Measurements from ENCODE around the gene TUSC2. TPM values are rescaled to one million over a fixed set of nuclear protein-coding genes. Genes with fewer than 3 reads are reported as not detected.

The TUSC2 gene
- polyA plus RNA-seq, 2 donors, result 14.2 to 34.6 TPM

DNA sequence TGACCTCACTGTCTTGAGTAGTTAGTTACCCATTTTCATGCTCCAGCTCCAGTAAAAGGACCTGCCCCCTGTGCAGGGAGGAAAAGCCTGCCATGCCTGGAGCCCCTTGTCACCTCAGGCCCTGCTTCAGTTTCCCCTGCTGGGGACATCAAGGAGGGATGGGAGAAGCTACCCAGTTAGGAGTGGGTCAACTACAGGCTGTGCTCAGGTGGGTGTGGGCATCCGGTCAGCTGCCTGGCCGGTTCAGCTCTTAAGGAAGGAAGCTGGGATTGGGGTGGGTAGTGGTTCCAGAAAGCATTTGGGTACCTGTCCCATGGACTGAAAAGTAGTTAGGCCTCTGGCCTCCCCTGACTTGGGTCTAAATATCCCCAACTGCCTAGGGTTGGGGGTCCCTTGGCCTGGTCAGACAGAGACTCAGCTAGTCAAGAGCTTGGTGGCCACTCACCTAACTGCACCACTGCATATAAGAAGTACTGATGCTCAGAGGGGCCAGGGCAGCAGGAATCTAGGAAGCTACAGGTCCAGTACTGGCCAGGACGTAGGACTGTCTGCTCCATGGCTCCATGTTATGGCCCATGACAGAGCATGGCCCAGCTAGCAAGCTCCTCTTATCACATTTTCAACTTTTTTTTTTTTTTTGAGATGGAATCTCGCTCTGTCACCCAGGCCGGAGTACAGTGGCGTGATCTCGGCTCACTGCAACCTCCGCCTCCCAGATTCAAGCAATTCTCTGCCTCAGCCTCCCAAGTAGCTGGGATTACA, 48.6 kb downstream of the TUSC2 start:
- Histone ChIP-seq H3K4me3 (ENCODE audit: low read depth in 1 of 2, low read length in 2 of 2) (no peak overlapping the region), H3K36me3 (ENCODE audit: control insufficient read depth in 2 of 2, insufficient read depth in 2 of 2, low read length in 1 of 2) (peaks cover 0 to 3% of the 10 kb centered on the region in 2 donors), H3K9me3 (ENCODE audit: control insufficient read depth in 2 of 2, insufficient read depth in 1 of 2, low read depth in 1 of 2, low read length in 1 of 2) (no peaks in the 10 kb centered on the region), H3K27me3 (ENCODE audit: control insufficient read depth in 1 of 2, insufficient read depth in 2 of 2, low read length in 2 of 2) (no peaks in the 10 kb centered on the region), H3K4me1 (ENCODE audit: control insufficient read depth in 2 of 2, insufficient read depth in 2 of 2, low read length in 1 of 2) (no peaks in the 10 kb centered on the region), H3K27ac (ENCODE audit: low read depth in 2 of 2, low read length in 1 of 2) (no peak overlapping the region)
- 90 to 91% methylated on average over 8 of the region's 8 CpGs for WGBS, 2 donors

DNA sequence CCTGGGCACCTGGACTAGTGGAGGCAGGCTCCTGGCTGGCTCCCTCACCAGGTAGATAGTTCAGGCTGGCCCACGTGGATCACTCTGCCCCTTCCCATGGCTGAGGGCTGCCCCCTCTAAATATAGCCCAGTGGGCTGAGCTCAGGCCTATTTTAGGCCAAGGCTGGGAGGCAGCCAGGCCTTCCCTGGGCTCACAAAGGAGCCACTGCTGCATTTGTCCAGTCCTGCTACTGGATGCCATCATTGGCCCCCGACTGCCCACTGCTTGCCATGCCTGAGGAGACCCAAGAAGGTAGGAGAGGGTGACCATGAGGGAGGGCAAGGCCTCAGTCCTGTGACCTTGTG, 49.2 kb downstream of the TUSC2 start, which contains the start of gene LSMEM2:
LSMEM2 (plus strand) TSS at position 208 of the 345 bp plus-strand sequence; CDS start at position 235, 27 bp downstream.
- Histone ChIP-seq H3K36me3 (ENCODE audit: control insufficient read depth in 2 of 2, insufficient read depth in 2 of 2, low read length in 1 of 2) (peaks cover 0 to 3% of the 10 kb centered on the region in 2 donors), H3K27me3 (ENCODE audit: control insufficient read depth in 1 of 2, insufficient read depth in 2 of 2, low read length in 2 of 2) (no peaks in the 10 kb centered on the region), H3K27ac (ENCODE audit: low read depth in 2 of 2, low read length in 1 of 2) (no peak within 1 kb of the TSS), H3K4me3 (ENCODE audit: low read depth in 1 of 2, low read length in 2 of 2) (no peak within 1 kb of the TSS), H3K9me3 (ENCODE audit: control insufficient read depth in 2 of 2, insufficient read depth in 1 of 2, low read depth in 1 of 2, low read length in 1 of 2) (no peaks in the 10 kb centered on the region), H3K4me1 (ENCODE audit: control insufficient read depth in 2 of 2, insufficient read depth in 2 of 2, low read length in 1 of 2) (no peaks in the 10 kb centered on the region)
- WGBS, 2 donors, result 55 to 64% methylated on average over 2 of the region's 2 CpGs

DNA sequence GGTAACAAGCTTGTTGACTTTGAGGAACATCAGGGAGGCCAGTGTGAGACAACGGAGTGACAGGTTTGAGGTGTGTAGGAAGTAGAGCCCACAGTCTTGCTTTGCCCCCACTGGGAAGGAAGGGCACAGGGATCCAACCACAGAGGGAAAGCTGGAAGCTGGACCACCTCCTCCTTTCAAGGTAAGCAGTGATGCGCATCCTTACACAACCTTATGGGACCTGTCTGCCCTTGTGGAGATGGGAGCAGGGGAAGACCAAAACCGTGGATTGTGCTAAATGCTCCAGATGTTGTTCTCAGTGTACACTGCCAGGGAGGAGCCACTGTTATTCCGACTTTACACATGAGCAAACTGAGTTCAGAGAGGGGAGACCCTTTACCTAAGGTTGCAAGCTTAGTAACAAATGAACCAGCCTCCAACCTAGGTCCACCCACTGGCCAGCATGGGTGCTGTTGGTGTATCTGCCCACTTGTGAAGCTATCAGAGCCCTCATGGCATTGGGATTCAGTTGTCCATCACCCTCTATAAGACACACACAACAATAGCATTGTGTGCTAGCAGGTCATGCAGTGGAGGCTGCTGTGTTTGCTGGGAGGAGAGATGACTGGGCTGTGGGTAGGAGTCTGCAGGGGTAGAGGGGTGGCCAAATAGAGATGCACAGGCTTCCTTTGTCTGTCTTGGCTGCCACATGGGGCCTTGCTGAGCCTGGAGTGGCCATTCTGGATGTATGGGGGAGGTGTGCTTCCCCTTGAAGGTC, 49.7 kb downstream of the TUSC2 start:
- Histone ChIP-seq H3K36me3 (ENCODE audit: control insufficient read depth in 2 of 2, insufficient read depth in 2 of 2, low read length in 1 of 2) (peaks cover 0 to 3% of the 10 kb centered on the region in 2 donors), H3K27me3 (ENCODE audit: control insufficient read depth in 1 of 2, insufficient read depth in 2 of 2, low read length in 2 of 2) (no peaks in the 10 kb centered on the region), H3K9me3 (ENCODE audit: control insufficient read depth in 2 of 2, insufficient read depth in 1 of 2, low read depth in 1 of 2, low read length in 1 of 2) (no peaks in the 10 kb centered on the region), H3K4me1 (ENCODE audit: control insufficient read depth in 2 of 2, insufficient read depth in 2 of 2, low read length in 1 of 2) (peaks cover 0 to 2% of the 10 kb centered on the region in 2 donors), H3K4me3 (ENCODE audit: low read depth in 1 of 2, low read length in 2 of 2) (no peak overlapping the region), H3K27ac (ENCODE audit: low read depth in 2 of 2, low read length in 1 of 2) (no peak overlapping the region)
- WGBS, 2 donors, result 70 to 80% methylated on average over 4 of the region's 4 CpGs

DNA sequence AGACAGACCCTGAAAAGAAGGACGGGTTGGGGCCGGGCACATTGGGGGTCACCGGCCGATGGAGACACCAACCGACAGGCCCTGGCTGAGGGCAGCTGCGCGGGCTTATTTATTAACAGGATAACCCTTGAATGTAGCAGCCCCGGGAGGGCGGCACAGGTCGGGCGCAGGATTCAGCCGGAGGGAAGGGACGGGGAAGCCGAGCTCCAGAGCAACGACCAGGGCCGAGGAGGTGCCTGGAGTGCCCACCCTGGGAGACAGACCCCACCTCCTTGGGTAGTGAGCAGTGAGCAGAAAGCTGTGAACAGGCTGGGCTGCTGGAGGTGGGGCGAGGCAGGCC, 51.3 kb downstream of the TUSC2 start:
- no peak overlapping the region for H3K4me3 ChIP-seq (ENCODE audit: low read depth in 1 of 2, low read length in 2 of 2)
- H3K4me1 ChIP-seq (ENCODE audit: control insufficient read depth in 2 of 2, insufficient read depth in 2 of 2, low read length in 1 of 2), result peaks cover 0 to 6% of the 10 kb centered on the region in 2 donors
- H3K27ac ChIP-seq (ENCODE audit: low read depth in 2 of 2, low read length in 1 of 2), result no peak overlapping the region
- H3K27me3 ChIP-seq (ENCODE audit: control insufficient read depth in 1 of 2, insufficient read depth in 2 of 2, low read length in 2 of 2), result no peaks in the 10 kb centered on the region
- H3K36me3 ChIP-seq (ENCODE audit: control insufficient read depth in 2 of 2, insufficient read depth in 2 of 2, low read length in 1 of 2), result peaks cover 0 to 3% of the 10 kb centered on the region in 2 donors
- 83 to 88% methylated on average over 17 of the region's 17 CpGs for WGBS, 2 donors
- no peaks in the 10 kb centered on the region for H3K9me3 ChIP-seq (ENCODE audit: control insufficient read depth in 2 of 2, insufficient read depth in 1 of 2, low read depth in 1 of 2, low read length in 1 of 2)

DNA sequence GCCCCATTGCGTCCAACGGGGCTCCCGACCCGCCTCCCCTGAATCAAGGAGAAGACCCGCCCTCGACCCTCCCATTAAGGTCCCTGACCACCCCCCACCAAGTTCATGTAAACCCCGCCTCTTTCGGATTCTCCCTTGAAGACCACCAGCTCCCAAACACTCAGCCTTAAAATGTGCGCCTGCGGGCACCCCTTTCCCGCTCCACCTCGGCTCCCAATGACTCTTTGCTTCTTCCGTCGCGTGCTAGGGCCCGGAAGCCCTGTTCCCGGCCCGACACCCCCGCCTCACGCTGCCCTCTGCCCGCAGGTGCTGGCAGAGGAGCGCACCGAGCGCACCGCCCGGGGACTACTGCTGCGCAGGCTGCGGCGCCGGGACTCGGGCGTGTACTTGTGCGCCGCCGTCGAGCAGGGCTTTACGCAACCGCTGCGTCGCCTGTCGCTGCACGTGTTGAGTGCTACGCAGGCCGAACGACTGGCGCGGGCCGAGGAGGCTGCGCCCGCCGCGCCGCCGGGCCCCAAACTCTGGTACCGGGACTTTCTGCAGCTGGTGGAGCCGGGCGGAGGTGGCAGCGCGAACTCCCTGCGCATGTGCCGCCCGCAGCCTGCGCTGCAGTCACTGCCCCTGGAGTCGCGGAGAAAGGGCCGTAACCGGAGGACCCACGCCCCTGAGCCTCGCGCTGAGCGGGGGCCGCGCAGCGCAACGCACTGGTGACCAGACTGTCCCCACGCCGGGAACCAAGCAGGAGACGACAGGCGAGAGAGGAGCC, 51.8 kb downstream of the TUSC2 start:
- Histone ChIP-seq H3K4me1 (ENCODE audit: control insufficient read depth in 2 of 2, insufficient read depth in 2 of 2, low read length in 1 of 2) (peaks cover 0 to 6% of the 10 kb centered on the region in 2 donors), H3K27me3 (ENCODE audit: control insufficient read depth in 1 of 2, insufficient read depth in 2 of 2, low read length in 2 of 2) (no peaks in the 10 kb centered on the region), H3K9me3 (ENCODE audit: control insufficient read depth in 2 of 2, insufficient read depth in 1 of 2, low read depth in 1 of 2, low read length in 1 of 2) (no peaks in the 10 kb centered on the region), H3K36me3 (ENCODE audit: control insufficient read depth in 2 of 2, insufficient read depth in 2 of 2, low read length in 1 of 2) (peaks cover 0 to 3% of the 10 kb centered on the region in 2 donors), H3K4me3 (ENCODE audit: low read depth in 1 of 2, low read length in 2 of 2) (no peak overlapping the region), H3K27ac (ENCODE audit: low read depth in 2 of 2, low read length in 1 of 2) (no peak overlapping the region)
- WGBS, 2 donors, result 60 to 67% methylated on average over 79 of the region's 79 CpGs

DNA sequence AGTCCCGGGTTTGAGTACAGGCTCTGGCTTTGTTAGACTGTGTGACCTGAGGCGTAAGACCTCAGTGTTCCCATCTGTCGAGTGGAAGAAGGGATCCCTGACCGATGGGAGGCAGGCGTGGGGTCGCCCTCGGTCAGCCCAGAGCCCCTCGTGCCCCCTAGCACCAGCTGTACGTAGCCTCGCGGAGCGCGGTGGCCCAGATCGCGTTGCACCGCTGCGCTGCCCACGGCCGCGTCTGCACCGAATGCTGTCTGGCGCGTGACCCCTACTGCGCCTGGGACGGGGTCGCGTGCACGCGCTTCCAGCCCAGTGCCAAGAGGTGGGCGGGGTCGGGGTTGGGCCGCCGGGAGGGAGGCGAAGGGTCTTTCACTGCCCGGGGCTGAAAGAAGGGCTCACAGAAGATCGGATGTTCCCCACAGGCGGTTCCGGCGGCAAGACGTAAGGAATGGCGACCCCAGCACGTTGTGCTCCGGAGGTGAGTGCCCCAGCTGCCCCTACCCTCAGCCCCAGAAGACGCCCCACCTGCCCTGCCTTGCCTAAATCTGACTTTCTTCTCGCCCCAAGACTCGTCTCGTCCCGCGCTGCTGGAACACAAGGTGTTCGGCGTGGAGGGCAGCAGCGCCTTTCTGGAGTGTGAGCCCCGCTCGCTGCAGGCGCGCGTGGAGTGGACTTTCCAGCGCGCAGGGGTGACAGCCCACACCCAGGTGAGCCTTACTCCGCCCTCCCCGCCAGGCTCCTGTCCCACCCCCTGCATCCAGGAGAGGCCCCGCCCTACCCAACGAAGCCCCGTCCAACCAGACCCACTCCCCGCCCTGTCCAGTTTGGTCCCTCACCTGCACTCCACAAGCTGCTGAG, 52.7 kb downstream of the TUSC2 start:
- WGBS, 2 donors, result 61% methylated on average over 50 to 65 of the region's 65 CpGs
- Histone ChIP-seq H3K27ac (ENCODE audit: low read depth in 2 of 2, low read length in 1 of 2) (no peak overlapping the region), H3K36me3 (ENCODE audit: control insufficient read depth in 2 of 2, insufficient read depth in 2 of 2, low read length in 1 of 2) (peaks cover 0 to 3% of the 10 kb centered on the region in 2 donors), H3K4me1 (ENCODE audit: control insufficient read depth in 2 of 2, insufficient read depth in 2 of 2, low read length in 1 of 2) (peaks cover 0 to 10% of the 10 kb centered on the region in 2 donors), H3K27me3 (ENCODE audit: control insufficient read depth in 1 of 2, insufficient read depth in 2 of 2, low read length in 2 of 2) (no peaks in the 10 kb centered on the region), H3K9me3 (ENCODE audit: control insufficient read depth in 2 of 2, insufficient read depth in 1 of 2, low read depth in 1 of 2, low read length in 1 of 2) (no peaks in the 10 kb centered on the region), H3K4me3 (ENCODE audit: low read depth in 1 of 2, low read length in 2 of 2) (no peak overlapping the region)

Other genes starting within 250 kb of the TUSC2 start
- gene RBM5, start 239.3 kb downstream of the TUSC2 start, polyA plus RNA-seq, result 10 to 100 TPM; 62.0 to 97.4 TPM
- 10 to 100 TPM; 55.4 to 79.6 TPM for gene SEMA3F, start 172.9 kb downstream of the TUSC2 start, polyA plus RNA-seq
- under 1 TPM; 0.02 to 0.07 TPM for gene GNAT1, start 136.6 kb downstream of the TUSC2 start, polyA plus RNA-seq
- under 1 TPM; 0.08 to 0.11 TPM for gene SLC38A3, start 123.0 kb downstream of the TUSC2 start, polyA plus RNA-seq
- 10 to 100 TPM; 52.2 to 61.8 TPM for gene GNAI2, start 92.0 kb downstream of the TUSC2 start, polyA plus RNA-seq
- gene SEMA3B, start 59.1 kb downstream of the TUSC2 start, polyA plus RNA-seq, result 1 to 10 TPM; 5.2 to 7.8 TPM
- under 1 TPM; 0.07 to 0.16 TPM for gene LSMEM2, start 49.1 kb downstream of the TUSC2 start, polyA plus RNA-seq
- gene IFRD2, start 35.8 kb downstream of the TUSC2 start, polyA plus RNA-seq, result 10 to 100 TPM; 65.6 to 69.5 TPM
- 1 to 10 TPM; 3.4 to 5.1 TPM for gene HYAL3, start 28.8 kb downstream of the TUSC2 start, polyA plus RNA-seq
- gene NAA80, start 28.8 kb downstream of the TUSC2 start, polyA plus RNA-seq, result 10 to 100 TPM in 1 of 2 donors, 1 to 10 TPM in 1; 6.9 to 11.2 TPM
- 1 to 10 TPM; 3.2 to 4.2 TPM for gene HYAL1, start 24.6 kb downstream of the TUSC2 start, polyA plus RNA-seq
- gene HYAL2, start 5.5 kb downstream of the TUSC2 start, polyA plus RNA-seq, result 10 to 100 TPM; 25.6 to 43.1 TPM
- gene RASSF1, start 12.6 kb upstream of the TUSC2 start, polyA plus RNA-seq, result 10 to 100 TPM; 15.0 to 20.3 TPM
- under 1 TPM; 0.29 to 0.35 TPM for gene ZMYND10, start 17.5 kb upstream of the TUSC2 start, polyA plus RNA-seq
- gene NPRL2, start 22.6 kb upstream of the TUSC2 start, polyA plus RNA-seq, result 10 to 100 TPM; 14.9 to 16.4 TPM
- 10 to 100 TPM; 12.8 to 21.8 TPM for gene CYB561D2, start 22.6 kb upstream of the TUSC2 start, polyA plus RNA-seq
- gene TMEM115, start 31.3 kb upstream of the TUSC2 start, polyA plus RNA-seq, result 10 to 100 TPM; 16.2 to 23.0 TPM
- gene CACNA2D2, start 175.4 kb upstream of the TUSC2 start, polyA plus RNA-seq, result under 1 TPM; 0.28 to 0.31 TPM
- gene C3orf18, start 239.5 kb upstream of the TUSC2 start, polyA plus RNA-seq, result 1 to 10 TPM; 1.8 to 2.0 TPM
- 10 to 100 TPM in 1 of 2 donors, 1 to 10 TPM in 1; 8.3 to 12.9 TPM for gene HEMK1, start 241.3 kb upstream of the TUSC2 start, polyA plus RNA-seq

All from esophagus (tissue), 2 donors.